Astrocyte of the cerebellum (primary cell): ENCODE measurements around the gene CDK5RAP1.
"Not testable (repeated sequence)": the region's sequence is repeated elsewhere in the genome, so short reads cannot be mapped to it uniquely, and the experiment has no call there.

ENCODE experiments used
- DNase-seq: peaks from one replicate; pipeline ENCODE4 v3.0.0-alpha.2; 2011; ENCODE audit warnings: low read depth
- H3K4me3 ChIP-seq: 2 replicates; pipeline ENCODE4 v1.5.1; 2011; ENCODE audit warnings: mild to moderate bottlenecking, low read depth, low read length, moderate library complexity
- in situ Hi-C: cut with HindIII; loops from 2 replicates; pipeline ENCODE4 v1.10.0; 2017; ENCODE audit warnings: low sequenced_read_pairs
- TF ChIP-seq, protein P1 (sequence below): IDR thresholded peaks from 2 replicates; pipeline ENCODE4 v1.5.1; 2012; ENCODE audit warnings: low read length, low read depth, moderate library complexity, mild to moderate bottlenecking; ENCODE audit errors: missing control alignments

The CDK5RAP1 gene

DNA sequence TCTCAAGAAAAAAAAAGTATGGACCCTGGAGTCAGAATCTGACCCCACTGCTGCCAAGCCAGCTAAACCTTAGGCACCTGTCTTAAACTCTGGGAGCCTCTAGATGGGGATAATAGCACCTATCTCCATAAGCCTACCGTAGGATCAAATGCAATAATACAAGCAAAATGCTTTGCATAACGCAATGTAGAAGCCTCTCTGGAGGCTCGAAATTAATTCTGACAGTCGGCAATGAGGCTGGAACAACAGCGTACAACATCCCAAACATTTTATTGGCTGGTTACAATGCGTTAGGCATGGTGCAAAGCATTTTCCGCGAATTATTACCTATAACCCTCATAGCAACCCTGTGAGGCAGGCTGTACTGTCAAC is 521 bp downstream of the CDK5RAP1 start:
- peak overlapping the region; percentile 99 for H3K4me3 ChIP-seq
- TF ChIP-seq, protein P1, sequence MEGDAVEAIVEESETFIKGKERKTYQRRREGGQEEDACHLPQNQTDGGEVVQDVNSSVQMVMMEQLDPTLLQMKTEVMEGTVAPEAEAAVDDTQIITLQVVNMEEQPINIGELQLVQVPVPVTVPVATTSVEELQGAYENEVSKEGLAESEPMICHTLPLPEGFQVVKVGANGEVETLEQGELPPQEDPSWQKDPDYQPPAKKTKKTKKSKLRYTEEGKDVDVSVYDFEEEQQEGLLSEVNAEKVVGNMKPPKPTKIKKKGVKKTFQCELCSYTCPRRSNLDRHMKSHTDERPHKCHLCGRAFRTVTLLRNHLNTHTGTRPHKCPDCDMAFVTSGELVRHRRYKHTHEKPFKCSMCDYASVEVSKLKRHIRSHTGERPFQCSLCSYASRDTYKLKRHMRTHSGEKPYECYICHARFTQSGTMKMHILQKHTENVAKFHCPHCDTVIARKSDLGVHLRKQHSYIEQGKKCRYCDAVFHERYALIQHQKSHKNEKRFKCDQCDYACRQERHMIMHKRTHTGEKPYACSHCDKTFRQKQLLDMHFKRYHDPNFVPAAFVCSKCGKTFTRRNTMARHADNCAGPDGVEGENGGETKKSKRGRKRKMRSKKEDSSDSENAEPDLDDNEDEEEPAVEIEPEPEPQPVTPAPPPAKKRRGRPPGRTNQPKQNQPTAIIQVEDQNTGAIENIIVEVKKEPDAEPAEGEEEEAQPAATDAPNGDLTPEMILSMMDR, result peak; percentile 28
- no peak for DNase-seq
- in situ Hi-C loops, result no loop called here

GRCh38 chr20:33399924-33400323 is 1.4 kb downstream of the CDK5RAP1 start:
- H3K4me3 ChIP-seq, result no peak overlapping the region
- TF ChIP-seq, protein P1, result no peak
- DNase-seq, result no peak
- in situ Hi-C loops, result no loop called here

DNA sequence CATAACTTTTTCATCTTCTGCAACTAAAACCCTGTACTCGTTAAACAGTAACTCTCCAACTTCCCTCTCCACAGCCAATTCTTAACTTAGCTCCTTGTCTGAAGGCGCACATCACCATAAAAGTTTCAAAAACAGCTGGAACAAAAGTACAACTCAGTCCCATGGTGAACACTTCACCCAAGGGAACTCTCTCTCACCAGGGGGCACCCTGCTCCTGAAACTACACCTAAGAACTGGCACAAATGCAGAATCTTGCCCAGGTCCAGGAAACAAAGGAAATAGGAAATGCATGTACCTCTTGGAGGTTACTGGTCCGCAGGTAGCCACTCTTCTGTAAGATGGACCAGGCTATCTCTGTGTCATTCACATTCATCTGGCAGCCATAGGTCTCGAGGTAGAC is 6.6 kb downstream of the CDK5RAP1 start:
- no peak overlapping the region for H3K4me3 ChIP-seq
- in situ Hi-C loops, result no loop called here
- TF ChIP-seq, protein P1, result no peak
- no peak for DNase-seq

GRCh38 chr20:33393609-33394008 is 7.7 kb downstream of the CDK5RAP1 start:
- TF ChIP-seq, protein P1, result no peak
- in situ Hi-C loops, result no loop called here
- no peak overlapping the region for H3K4me3 ChIP-seq
- DNase-seq, result no peak

DNA sequence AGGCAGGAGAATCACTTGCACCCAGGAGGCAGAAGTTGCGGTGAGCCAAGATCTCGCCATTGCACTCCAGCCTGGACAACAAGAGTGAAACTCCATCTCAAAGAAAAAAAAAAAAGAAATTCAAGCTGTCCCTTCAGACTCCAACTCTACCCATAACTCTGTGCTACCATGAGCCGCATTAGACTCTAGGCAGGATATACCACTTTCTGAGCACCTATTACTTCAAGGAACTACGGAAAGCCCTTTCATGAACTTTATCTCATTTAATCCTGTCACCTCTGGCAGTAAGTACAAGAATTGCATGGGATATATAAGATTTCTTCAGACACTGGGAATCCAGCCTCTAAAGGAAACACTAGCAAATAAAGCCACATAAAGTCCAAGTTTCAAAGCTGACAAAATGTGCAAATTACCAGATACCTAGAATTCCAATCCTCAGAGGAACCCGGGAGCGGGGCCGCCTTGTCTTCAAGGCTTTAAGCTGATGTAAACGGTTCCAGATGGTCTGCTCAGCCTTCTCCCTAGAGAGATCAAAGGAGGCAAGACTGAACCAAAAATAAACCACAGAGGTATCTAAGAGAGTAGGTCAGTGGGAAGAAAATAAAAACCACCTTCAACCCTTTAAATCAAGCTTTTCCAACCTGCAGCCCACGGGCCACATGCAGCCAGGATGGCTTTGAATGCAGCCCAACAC is 9.4 kb downstream of the CDK5RAP1 start:
- in situ Hi-C loops, result no loop called here

GRCh38 chr20:33389326-33389725 is 12.0 kb downstream of the CDK5RAP1 start:
- in situ Hi-C loops, H3K4me3 ChIP-seq, DNase-seq: not testable (repeated sequence)

More for the DNA sequence above, 9.4 kb downstream of the CDK5RAP1 start:
- DNase-seq, result peak; percentile 68
- no peak overlapping the region for H3K4me3 ChIP-seq
- TF ChIP-seq, protein P1, result no peak

DNA sequence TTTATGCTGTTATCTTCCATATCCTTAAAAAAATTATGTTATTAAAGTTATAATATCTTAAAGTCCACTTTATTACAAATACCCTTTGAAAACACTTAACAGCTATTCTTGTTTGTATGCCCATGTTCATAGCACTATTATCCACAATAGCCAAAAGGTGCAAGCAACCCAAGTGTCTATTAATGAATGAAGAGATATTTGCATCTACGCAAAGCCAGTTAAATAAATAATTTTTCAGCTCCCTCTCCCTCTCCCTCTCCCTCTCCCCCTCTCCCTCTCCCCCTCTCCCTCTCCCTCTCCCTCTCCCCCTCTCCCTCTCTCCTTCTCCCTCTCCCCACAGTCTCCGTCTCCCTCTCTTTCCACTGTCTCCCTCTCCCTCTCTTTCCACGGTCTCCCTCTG is 13.1 kb downstream of the CDK5RAP1 start:
- H3K4me3 ChIP-seq, result no peak overlapping the region
- TF ChIP-seq, protein P1, result no peak
- in situ Hi-C loops, result no loop called here
- no peak for DNase-seq
